Neutrophil (primary cell): ENCODE data around the gene UROS.

Source experiments
- H3K27ac ChIP-seq: fragments of 200-600 bp; sonication (generic); 2 replicates; pipeline ENCODE4 v1.5.1; 2016; ENCODE audit warnings: mild to moderate bottlenecking, moderate library complexity
- H3K27me3 ChIP-seq: fragments of 200-600 bp; sonication (generic); 2 replicates; pipeline ENCODE4 v1.6.0; 2016; ENCODE audit warnings: mild to moderate bottlenecking
- H3K36me3 ChIP-seq: fragments of 200-600 bp; sonication (generic); 2 replicates; pipeline ENCODE4 v1.5.1; 2017
- H3K4me1 ChIP-seq, 2 experiments: fragments of 200-600 bp in 1 of 2; sonication (generic) in 1 of 2; 1 replicate in 1 of 2; 2 replicates in 1 of 2; pipeline versions ENCODE4 v1.5.1 to v1.6.1; 2013 to 2016; ENCODE audit warnings: low read depth in 1 of 2, low read length in 1 of 2, mild to moderate bottlenecking in 1 of 2, moderate library complexity in 1 of 2; ENCODE audit not compliant: control insufficient read depth in 1 of 2, insufficient read depth in 1 of 2
- H3K4me3 ChIP-seq, 2 experiments: fragments of 200-600 bp in 1 of 2; sonication (generic) in 1 of 2; 1 replicate in 1 of 2; 2 replicates in 1 of 2; pipeline ENCODE4 v1.5.1; 2013 to 2016; ENCODE audit warnings: low read depth in 1 of 2, low read length in 1 of 2, mild to moderate bottlenecking in 1 of 2, moderate library complexity in 1 of 2
- H3K9me3 ChIP-seq: fragments of 200-600 bp; sonication (generic); 2 replicates; pipeline ENCODE4 v1.5.1; 2016
- CTCF ChIP-seq: fragments of 200-600 bp; sonication (generic); IDR thresholded peaks from 2 replicates; pipeline ENCODE4 v1.5.1; 2016; ENCODE audit warnings: antibody characterized with exemption

The UROS gene

GRCh38 chr10:125747417-125747816 is 75.6 kb downstream of the UROS start:
- Histone ChIP-seq H3K27ac (no peak overlapping the region), H3K9me3 (no peaks in the 10 kb centered on the region), H3K4me3 (no peak overlapping the region), H3K27me3 (no peaks in the 10 kb centered on the region), H3K36me3 (peaks cover 98% of the 10 kb centered on the region), H3K4me1 (no peaks in the 10 kb centered on the region)
- TF ChIP-seq CTCF, result no peak

DNA sequence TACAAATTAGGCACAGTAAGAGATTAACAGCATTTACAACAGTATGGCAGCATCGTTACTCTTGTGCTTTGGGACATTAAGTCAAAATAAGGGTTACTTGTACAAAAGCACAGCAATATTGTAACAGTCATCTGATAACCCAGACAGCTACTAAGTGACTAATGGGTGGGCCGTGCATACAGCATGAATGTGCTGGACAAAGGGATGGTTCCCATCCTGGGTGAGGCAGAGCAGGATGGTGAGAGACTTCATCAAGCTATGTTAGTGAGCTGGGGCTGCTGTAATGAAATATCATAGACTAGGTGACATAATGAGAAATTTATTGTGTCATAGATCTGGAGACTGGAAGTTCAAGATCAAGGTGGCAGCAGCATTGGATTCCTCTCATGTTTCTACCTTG is 78.1 kb downstream of the UROS start:
- no peaks in the 10 kb centered on the region for H3K9me3 ChIP-seq
- H3K4me1 ChIP-seq, result no peaks in the 10 kb centered on the region
- no peak overlapping the region for H3K4me3 ChIP-seq
- H3K27me3 ChIP-seq, result no peaks in the 10 kb centered on the region
- peaks cover 98% of the 10 kb centered on the region for H3K36me3 ChIP-seq
- no peak for TF ChIP-seq CTCF
- H3K27ac ChIP-seq, result no peak overlapping the region

DNA sequence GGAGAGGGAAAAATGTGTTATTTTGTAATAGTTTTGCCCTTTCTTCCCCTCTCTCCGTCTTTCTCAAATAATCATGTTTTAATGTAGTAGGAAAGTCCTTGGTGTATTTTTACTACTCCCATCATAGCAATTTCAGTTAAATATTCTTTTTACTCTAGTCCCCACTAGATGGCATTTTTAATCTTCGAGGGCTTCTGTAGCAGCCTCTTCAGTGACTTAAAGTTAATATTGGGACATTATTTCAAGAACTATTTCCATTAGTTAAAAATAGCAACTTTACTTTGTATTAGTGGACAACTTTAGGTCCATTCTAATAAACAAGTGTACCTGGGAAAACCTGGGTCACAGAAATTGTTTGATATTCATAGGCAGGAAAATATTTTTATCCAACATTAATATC is 80.6 kb downstream of the UROS start:
- no peaks in the 10 kb centered on the region for H3K27me3 ChIP-seq
- H3K4me1 ChIP-seq, result no peaks in the 10 kb centered on the region
- no peak overlapping the region for H3K27ac ChIP-seq
- TF ChIP-seq CTCF, result no peak
- peaks cover 98% of the 10 kb centered on the region for H3K36me3 ChIP-seq
- no peaks in the 10 kb centered on the region for H3K9me3 ChIP-seq
- no peak overlapping the region for H3K4me3 ChIP-seq

GRCh38 chr10:125739994-125740679 is 82.9 kb downstream of the UROS start:
- H3K27ac ChIP-seq, result no peak overlapping the region

More at GRCh38 chr10:125739994-125740679, 82.9 kb downstream of the UROS start:
- Histone ChIP-seq H3K27me3 (no peaks in the 10 kb centered on the region), H3K4me3 (no peak overlapping the region), H3K9me3 (no peaks in the 10 kb centered on the region), H3K4me1 (no peaks in the 10 kb centered on the region), H3K36me3 (peaks cover 100% of the 10 kb centered on the region)
- no peak for TF ChIP-seq CTCF
